ENCODE data around the gene ATL2. TPM values are rescaled to one million over a fixed set of nuclear protein-coding genes. Genes with fewer than 3 reads are reported as not detected.
"Not testable (repeated sequence)": the region's sequence is repeated elsewhere in the genome, so short reads cannot be mapped to it uniquely, and the experiment has no call there.

ATL2 gene
- total RNA-seq, 1 experiment from 2014 or later = 85.5 TPM

DNA sequence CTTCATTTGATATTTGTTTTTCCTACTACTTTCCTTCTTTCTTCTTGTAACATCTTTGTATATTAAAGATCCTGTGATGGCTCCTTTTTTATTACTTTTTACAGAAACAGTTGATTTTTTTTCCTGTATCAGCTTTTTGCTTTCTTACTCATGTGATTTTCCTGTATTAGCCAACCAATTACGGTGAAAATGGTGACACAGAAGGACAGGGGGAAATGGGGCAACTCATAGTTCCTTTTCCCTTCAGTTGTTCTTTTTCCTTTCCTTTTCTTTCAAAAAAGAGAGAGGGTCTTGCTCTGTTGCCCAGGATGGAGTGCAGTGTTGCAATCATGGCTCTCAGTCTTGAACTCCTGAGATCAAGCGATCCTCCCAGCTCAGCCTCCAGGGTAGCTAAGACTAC is 117.8 kb downstream of the ATL2 start:
- ChIA-PET CTCF (no interaction called here), POLR2A (ENCODE audit: low non-redundant PET) (no interaction called here)
- TF ChIP-seq EZH2 (IDR thresholded peaks at IDR 0.05; ENCODE audit: borderline replicate concordance, low read depth, low read length, poor library complexity, severe bottlenecking) (no peak), CTCF (conservative IDR thresholded peaks at IDR 0.05; ENCODE audit: low read depth, low read length) (no peak)
- no peaks in the 10 kb centered on the region for H3K36me3 ChIP-seq (ENCODE audit: insufficient read depth, low read length, poor library complexity, severe bottlenecking)
- H3K27ac ChIP-seq (ENCODE audit: low read depth, low read length, poor library complexity, severe bottlenecking) = no peak overlapping the region
- no peak overlapping the region for H3K4me3 ChIP-seq (ENCODE audit: low read depth, low read length, poor library complexity, severe bottlenecking)
- H3K27me3 ChIP-seq (replicated peaks; ENCODE audit: insufficient read depth, low read depth, low read length, poor library complexity) = no peaks in the 10 kb centered on the region
- BruUV-seq (replicated peaks) = no TSS peak
- H3K4me1 ChIP-seq (ENCODE audit: insufficient read depth, low read length, poor library complexity, severe bottlenecking) = no peaks in the 10 kb centered on the region
- intact Hi-C loops (cut with micrococcal nuclease; ENCODE audit: unreplicated experiment) = no loop called here
- DNase-seq (ENCODE audit: low spot score) = no peak
- H3K9me3 ChIP-seq (ENCODE audit: low read depth, low read length, poor library complexity, severe bottlenecking) = no peaks in the 10 kb centered on the region

- POLR2A ChIA-PET (ENCODE audit: low non-redundant PET); CTCF ChIA-PET: not testable (repeated sequence)
Measured at GRCh38 chr2:38257680-38258079, 119.4 kb downstream of the ATL2 start.

GRCh38 chr2:38256610-38257009 is 120.5 kb downstream of the ATL2 start:
- H3K9me3 ChIP-seq (ENCODE audit: low read depth, low read length, poor library complexity, severe bottlenecking) = no peaks in the 10 kb centered on the region
- TF ChIP-seq EZH2 (IDR thresholded peaks at IDR 0.05; ENCODE audit: borderline replicate concordance, low read depth, low read length, poor library complexity, severe bottlenecking) = no peak
- no peak for TF ChIP-seq CTCF (conservative IDR thresholded peaks at IDR 0.05; ENCODE audit: low read depth, low read length)
- H3K27ac ChIP-seq (ENCODE audit: low read depth, low read length, poor library complexity, severe bottlenecking) = no peak overlapping the region
- no peaks in the 10 kb centered on the region for H3K36me3 ChIP-seq (ENCODE audit: insufficient read depth, low read length, poor library complexity, severe bottlenecking)
- no peaks in the 10 kb centered on the region for H3K27me3 ChIP-seq (replicated peaks; ENCODE audit: insufficient read depth, low read depth, low read length, poor library complexity)
- ChIA-PET CTCF (no interaction called here), POLR2A (ENCODE audit: low non-redundant PET) (no interaction called here)
- H3K4me1 ChIP-seq (ENCODE audit: insufficient read depth, low read length, poor library complexity, severe bottlenecking) = no peaks in the 10 kb centered on the region
- no peak for DNase-seq (ENCODE audit: low spot score)
- no peak overlapping the region for H3K4me3 ChIP-seq (ENCODE audit: low read depth, low read length, poor library complexity, severe bottlenecking)
- no TSS peak for BruUV-seq (replicated peaks)
- intact Hi-C loops (cut with micrococcal nuclease; ENCODE audit: unreplicated experiment) = no loop called here

More at GRCh38 chr2:38257680-38258079, 119.4 kb downstream of the ATL2 start:
- H3K4me1 ChIP-seq (ENCODE audit: insufficient read depth, low read length, poor library complexity, severe bottlenecking); intact Hi-C loops (cut with micrococcal nuclease; ENCODE audit: unreplicated experiment); H3K4me3 ChIP-seq (ENCODE audit: low read depth, low read length, poor library complexity, severe bottlenecking); BruUV-seq (replicated peaks); DNase-seq (ENCODE audit: low spot score); H3K36me3 ChIP-seq (ENCODE audit: insufficient read depth, low read length, poor library complexity, severe bottlenecking); H3K9me3 ChIP-seq (ENCODE audit: low read depth, low read length, poor library complexity, severe bottlenecking); H3K27ac ChIP-seq (ENCODE audit: low read depth, low read length, poor library complexity, severe bottlenecking); H3K27me3 ChIP-seq (replicated peaks; ENCODE audit: insufficient read depth, low read depth, low read length, poor library complexity): not testable (repeated sequence)

GRCh38 chr2:38255211-38255610 is 121.9 kb downstream of the ATL2 start:
- Histone ChIP-seq H3K4me3 (ENCODE audit: low read depth, low read length, poor library complexity, severe bottlenecking) (no peak overlapping the region), H3K4me1 (ENCODE audit: insufficient read depth, low read length, poor library complexity, severe bottlenecking) (no peaks in the 10 kb centered on the region), H3K9me3 (ENCODE audit: low read depth, low read length, poor library complexity, severe bottlenecking) (no peaks in the 10 kb centered on the region), H3K27ac (ENCODE audit: low read depth, low read length, poor library complexity, severe bottlenecking) (no peak overlapping the region), H3K27me3 (replicated peaks; ENCODE audit: insufficient read depth, low read depth, low read length, poor library complexity) (no peaks in the 10 kb centered on the region), H3K36me3 (ENCODE audit: insufficient read depth, low read length, poor library complexity, severe bottlenecking) (no peaks in the 10 kb centered on the region)
- no peak for DNase-seq (ENCODE audit: low spot score)
- POLR2A ChIA-PET (ENCODE audit: low non-redundant PET) = no interaction called here
- intact Hi-C loops (cut with micrococcal nuclease; ENCODE audit: unreplicated experiment) = no loop called here
- CTCF ChIA-PET = no interaction called here
- no peak for TF ChIP-seq EZH2 (IDR thresholded peaks at IDR 0.05; ENCODE audit: borderline replicate concordance, low read depth, low read length, poor library complexity, severe bottlenecking)
- TF ChIP-seq CTCF (conservative IDR thresholded peaks at IDR 0.05; ENCODE audit: low read depth, low read length) = no peak
- no TSS peak for BruUV-seq (replicated peaks)

All from A673 (cell line).